ENCODE measurements around the gene CCDC38. TPM values are rescaled to one million over a fixed set of nuclear protein-coding genes. Genes with fewer than 3 reads are reported as not detected.

CCDC38 gene
- polyA plus RNA-seq (2013, experiment 1 of 2), result not detected
- not detected for polyA plus RNA-seq (2013, experiment 2 of 2)

GRCh38 chr12:95942524-95943329 lies at the start of gene CCDC38:
TSS of gene CCDC38 (minus strand) at chr12:95942614. CDS start at chr12:95936509, 6,105 bp downstream.
- Histone ChIP-seq H3K4me3 (ENCODE audit: low read length) (peak within 1 kb of the TSS; percentile 67), H3K4me1 (ENCODE audit: insufficient read depth, low read length) (peaks cover 9% of the 10 kb centered on the region), H3K27ac (ENCODE audit: low read depth, low read length) (no peak within 1 kb of the TSS), H3K27me3 (ENCODE audit: insufficient read depth, low read length) (peaks cover 32% of the 10 kb centered on the region), H3K36me3 (ENCODE audit: insufficient read depth, low read length) (no peaks in the 10 kb centered on the region), H3K9ac (ENCODE audit: low read depth, low read length) (peak within 1 kb of the TSS; percentile 5; the same call in 1 of the 2 replicates), H3K9me3 (ENCODE audit: insufficient read depth, low read depth, low read length) (no peaks in the 10 kb centered on the region)
- WGBS, result under 1% methylated on average over 51 of the region's 51 CpGs

GRCh38 chr12:95990136-95990535 lies 47.7 kb upstream of the CCDC38 start:
- H3K9me3 ChIP-seq (ENCODE audit: insufficient read depth, low read depth, low read length), result no peaks in the 10 kb centered on the region
- no peak overlapping the region for H3K4me3 ChIP-seq (ENCODE audit: low read length)
- no peak overlapping the region for H3K9ac ChIP-seq (ENCODE audit: low read depth, low read length)
- no peak overlapping the region for H3K27ac ChIP-seq (ENCODE audit: low read depth, low read length)
- H3K27me3 ChIP-seq (ENCODE audit: insufficient read depth, low read length), result no peaks in the 10 kb centered on the region
- H3K36me3 ChIP-seq (ENCODE audit: insufficient read depth, low read length), result no peaks in the 10 kb centered on the region
- 84% methylated on average over 7 of the region's 7 CpGs for WGBS
- H3K4me1 ChIP-seq (ENCODE audit: insufficient read depth, low read length), result peaks cover 15% of the 10 kb centered on the region

GRCh38 chr12:95989504-95990123 lies 47.2 kb upstream of the CCDC38 start:
- WGBS, result 94% methylated on average over 4 of the region's 4 CpGs
- Histone ChIP-seq H3K4me3 (ENCODE audit: low read length) (no peak overlapping the region), H3K9me3 (ENCODE audit: insufficient read depth, low read depth, low read length) (no peaks in the 10 kb centered on the region), H3K36me3 (ENCODE audit: insufficient read depth, low read length) (no peaks in the 10 kb centered on the region), H3K9ac (ENCODE audit: low read depth, low read length) (no peak overlapping the region), H3K27me3 (ENCODE audit: insufficient read depth, low read length) (no peaks in the 10 kb centered on the region), H3K27ac (ENCODE audit: low read depth, low read length) (no peak overlapping the region), H3K4me1 (ENCODE audit: insufficient read depth, low read length) (peaks cover 15% of the 10 kb centered on the region)

- H3K27ac ChIP-seq (ENCODE audit: low read depth, low read length), result no peak overlapping the region
- no peak overlapping the region for H3K4me3 ChIP-seq (ENCODE audit: low read length)
- 90% methylated on average over 11 of the region's 11 CpGs for WGBS
- H3K27me3 ChIP-seq (ENCODE audit: insufficient read depth, low read length), result no peaks in the 10 kb centered on the region
- H3K9me3 ChIP-seq (ENCODE audit: insufficient read depth, low read depth, low read length), result no peaks in the 10 kb centered on the region
- H3K4me1 ChIP-seq (ENCODE audit: insufficient read depth, low read length), result peaks cover 15% of the 10 kb centered on the region
- no peaks in the 10 kb centered on the region for H3K36me3 ChIP-seq (ENCODE audit: insufficient read depth, low read length)
- no peak overlapping the region for H3K9ac ChIP-seq (ENCODE audit: low read depth, low read length)
These were observed 46.3 kb upstream of the CCDC38 start for GRCh38 chr12:95988506-95989275.

GRCh38 chr12:95986635-95987570 lies 44.5 kb upstream of the CCDC38 start:
- H3K4me3 ChIP-seq (ENCODE audit: low read length), result no peak overlapping the region
- peaks cover 15% of the 10 kb centered on the region for H3K4me1 ChIP-seq (ENCODE audit: insufficient read depth, low read length)
- WGBS, result 51% methylated on average over 13 of the region's 14 CpGs
- 0 out of 2 replicates have a peak overlapping the region, but pooled peaks have one; percentile 28 for H3K27ac ChIP-seq (ENCODE audit: low read depth, low read length)
- no peaks in the 10 kb centered on the region for H3K9me3 ChIP-seq (ENCODE audit: insufficient read depth, low read depth, low read length)
- no peaks in the 10 kb centered on the region for H3K36me3 ChIP-seq (ENCODE audit: insufficient read depth, low read length)
- no peaks in the 10 kb centered on the region for H3K27me3 ChIP-seq (ENCODE audit: insufficient read depth, low read length)
- H3K9ac ChIP-seq (ENCODE audit: low read depth, low read length), result no peak overlapping the region

- WGBS, result 94% methylated on average over 1 of the region's 1 CpG
- Histone ChIP-seq H3K4me3 (ENCODE audit: low read length) (no peak overlapping the region), H3K27me3 (ENCODE audit: insufficient read depth, low read length) (no peaks in the 10 kb centered on the region), H3K36me3 (ENCODE audit: insufficient read depth, low read length) (no peaks in the 10 kb centered on the region), H3K9ac (ENCODE audit: low read depth, low read length) (no peak overlapping the region), H3K9me3 (ENCODE audit: insufficient read depth, low read depth, low read length) (no peaks in the 10 kb centered on the region), H3K4me1 (ENCODE audit: insufficient read depth, low read length) (peaks cover 15% of the 10 kb centered on the region), H3K27ac (ENCODE audit: low read depth, low read length) (no peak overlapping the region)
These were observed 42.3 kb upstream of the CCDC38 start for GRCh38 chr12:95984682-95985081.

- Histone ChIP-seq H3K27ac (ENCODE audit: low read depth, low read length) (no peak overlapping the region), H3K4me3 (ENCODE audit: low read length) (no peak overlapping the region), H3K9me3 (ENCODE audit: insufficient read depth, low read depth, low read length) (no peaks in the 10 kb centered on the region), H3K27me3 (ENCODE audit: insufficient read depth, low read length) (no peaks in the 10 kb centered on the region), H3K9ac (ENCODE audit: low read depth, low read length) (no peak overlapping the region), H3K4me1 (ENCODE audit: insufficient read depth, low read length) (peaks cover 15% of the 10 kb centered on the region), H3K36me3 (ENCODE audit: insufficient read depth, low read length) (no peaks in the 10 kb centered on the region)
- WGBS, result 76% methylated on average over 1 of the region's 1 CpG
These were observed 40.2 kb upstream of the CCDC38 start for GRCh38 chr12:95982602-95983001.

GRCh38 chr12:95980437-95980836 lies 38.0 kb upstream of the CCDC38 start:
- Histone ChIP-seq H3K36me3 (ENCODE audit: insufficient read depth, low read length) (no peaks in the 10 kb centered on the region), H3K9me3 (ENCODE audit: insufficient read depth, low read depth, low read length) (no peaks in the 10 kb centered on the region), H3K4me1 (ENCODE audit: insufficient read depth, low read length) (no peaks in the 10 kb centered on the region), H3K27me3 (ENCODE audit: insufficient read depth, low read length) (no peaks in the 10 kb centered on the region), H3K9ac (ENCODE audit: low read depth, low read length) (no peak overlapping the region), H3K27ac (ENCODE audit: low read depth, low read length) (no peak overlapping the region), H3K4me3 (ENCODE audit: low read length) (no peak overlapping the region)
- 92% methylated on average over 5 of the region's 5 CpGs for WGBS

- Histone ChIP-seq H3K4me3 (ENCODE audit: low read length) (no peak overlapping the region), H3K36me3 (ENCODE audit: insufficient read depth, low read length) (no peaks in the 10 kb centered on the region), H3K4me1 (ENCODE audit: insufficient read depth, low read length) (no peaks in the 10 kb centered on the region), H3K9me3 (ENCODE audit: insufficient read depth, low read depth, low read length) (no peaks in the 10 kb centered on the region), H3K9ac (ENCODE audit: low read depth, low read length) (no peak overlapping the region), H3K27ac (ENCODE audit: low read depth, low read length) (no peak overlapping the region), H3K27me3 (ENCODE audit: insufficient read depth, low read length) (no peaks in the 10 kb centered on the region)
- 95% methylated on average over 3 of the region's 3 CpGs for WGBS
These were observed 36.4 kb upstream of the CCDC38 start for GRCh38 chr12:95978774-95979173.

- Histone ChIP-seq H3K36me3 (ENCODE audit: insufficient read depth, low read length) (no peaks in the 10 kb centered on the region), H3K27ac (ENCODE audit: low read depth, low read length) (no peak overlapping the region), H3K9me3 (ENCODE audit: insufficient read depth, low read depth, low read length) (no peaks in the 10 kb centered on the region), H3K4me1 (ENCODE audit: insufficient read depth, low read length) (no peaks in the 10 kb centered on the region), H3K27me3 (ENCODE audit: insufficient read depth, low read length) (no peaks in the 10 kb centered on the region), H3K4me3 (ENCODE audit: low read length) (no peak overlapping the region), H3K9ac (ENCODE audit: low read depth, low read length) (no peak overlapping the region)
- WGBS, result 93% methylated on average over 5 of the region's 5 CpGs
These were observed 35.9 kb upstream of the CCDC38 start for GRCh38 chr12:95978351-95978750.

Data from HUES64 (cell line).